GM12873 (cell line): ENCODE measurements around the gene ERICH6.

Source experiments
- CTCF ChIP-seq: IDR thresholded peaks from 2 replicates; pipeline ENCODE4 v1.5.1; 2012; ENCODE audit warnings: low read depth, mild to moderate bottlenecking, moderate library complexity, low read length, control low read depth; ENCODE audit not compliant: insufficient read depth; ENCODE audit errors: missing control alignments

The ERICH6 gene

GRCh38 chr3:150623945-150624344 is 79.8 kb downstream of the ERICH6 start:
- no peak for TF ChIP-seq CTCF

GRCh38 chr3:150620002-150620689 is 83.6 kb downstream of the ERICH6 start:
- TF ChIP-seq CTCF = no peak

DNA sequence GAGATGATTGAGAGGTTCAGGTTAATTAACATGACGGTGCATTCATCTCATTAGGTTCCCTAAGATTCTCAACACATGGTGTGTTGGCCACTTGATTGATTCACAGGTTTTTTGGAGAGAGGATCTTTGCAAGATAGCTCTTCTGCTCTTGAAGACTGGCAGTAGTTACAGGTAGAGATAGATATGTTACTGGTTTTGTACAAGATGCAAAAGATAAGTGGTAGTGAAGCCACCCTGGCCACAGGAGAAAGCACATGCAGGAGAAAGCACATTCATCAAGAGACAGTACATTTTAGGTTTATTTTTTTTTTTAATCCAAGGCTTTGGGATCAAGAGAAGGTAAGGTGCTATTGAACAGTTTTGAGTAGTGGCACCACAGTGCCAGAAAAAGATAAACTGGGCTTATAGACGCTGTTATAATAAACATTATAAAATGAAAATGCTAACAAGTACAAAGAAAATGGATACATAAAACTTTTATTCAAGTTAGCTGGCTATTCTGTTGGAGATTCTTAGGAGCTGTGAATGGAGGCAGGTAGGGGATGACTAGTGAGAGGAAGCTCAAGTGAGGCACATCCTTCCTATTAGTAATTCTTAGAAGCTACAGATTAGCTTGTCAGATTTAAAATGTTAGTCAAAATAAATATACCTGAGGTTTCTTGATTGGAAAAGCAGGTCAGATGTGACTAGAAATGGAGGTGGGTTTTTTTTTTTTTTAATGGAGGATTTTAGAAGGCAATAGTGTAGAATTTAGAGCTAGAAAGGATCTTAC is 89.8 kb downstream of the ERICH6 start:
- TF ChIP-seq CTCF = no peak

DNA sequence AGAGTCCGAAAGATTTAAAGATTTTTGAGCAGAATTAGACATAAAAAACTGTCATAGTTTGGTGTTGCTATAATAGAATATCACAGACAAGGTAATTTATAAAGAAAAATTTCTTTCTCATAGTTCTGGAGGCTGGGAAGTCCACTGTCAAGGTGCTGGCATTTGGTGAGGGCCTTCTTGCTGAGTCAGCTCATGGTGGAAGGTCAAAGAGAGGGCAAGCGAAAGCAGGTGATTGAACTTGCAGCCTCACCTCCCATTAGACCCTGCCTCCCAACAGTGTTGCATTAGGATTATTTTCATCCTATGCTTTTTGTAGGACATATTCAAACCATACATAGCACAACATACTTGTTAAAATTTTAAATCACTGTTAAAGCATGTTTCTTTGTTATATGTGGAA is 90.7 kb downstream of the ERICH6 start:
- no peak for TF ChIP-seq CTCF

DNA sequence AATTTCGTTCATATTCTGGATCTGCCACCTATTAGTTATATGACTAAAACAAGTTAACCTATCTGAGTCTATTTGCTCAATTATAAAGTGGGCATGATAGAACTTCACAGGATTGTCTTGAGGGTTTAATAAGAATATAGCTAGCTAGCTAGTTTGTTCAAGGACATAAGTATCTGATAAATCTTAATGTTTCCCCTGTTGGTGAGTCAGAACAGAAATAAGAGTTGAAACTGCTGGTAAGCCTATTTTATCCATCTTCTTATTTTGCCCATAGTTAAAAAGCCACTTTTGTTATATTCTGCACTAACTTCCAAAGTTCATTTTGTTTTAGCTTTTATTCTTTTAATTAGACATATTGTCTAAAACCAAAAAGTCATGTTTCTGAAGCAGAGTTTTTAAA is 91.2 kb downstream of the ERICH6 start:
- no peak for TF ChIP-seq CTCF

DNA sequence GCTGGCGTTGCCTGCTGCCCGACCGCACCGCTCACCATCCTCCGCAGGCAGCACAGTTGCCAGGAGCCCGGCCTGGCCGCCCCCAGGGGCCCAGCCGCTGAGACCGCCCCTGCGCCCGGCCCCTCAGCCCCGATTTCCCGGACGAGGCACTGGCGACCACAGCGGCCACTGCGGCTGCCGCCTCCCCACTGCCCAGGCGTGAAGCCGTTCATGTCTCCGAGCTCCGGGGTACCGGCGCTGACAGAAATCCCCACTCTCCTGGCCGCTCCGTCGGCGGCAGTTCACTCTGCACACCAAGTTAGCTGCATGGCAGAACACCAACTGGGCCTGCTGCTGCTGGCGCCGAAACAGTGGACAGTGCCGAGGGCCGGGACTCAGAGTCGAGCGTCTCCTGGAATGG is 92.1 kb downstream of the ERICH6 start:
- TF ChIP-seq CTCF = no peak

GRCh38 chr3:150610785-150611184 is 92.9 kb downstream of the ERICH6 start:
- no peak for TF ChIP-seq CTCF
